ENCODE results near the gene P3R3URF. TPM values are rescaled to one million over a fixed set of nuclear protein-coding genes. Genes with fewer than 3 reads are reported as not detected.
A peak's percentile ranks its signal among the peaks of the same experiment; 100 is the strongest.

Gene P3R3URF
- total RNA-seq, 3 donors from 2014 or later: not detected

GRCh38 chr1:46134660-46135331 lies 41.5 kb downstream of the P3R3URF start:
- Histone ChIP-seq H3K4me1 (no peaks in the 10 kb centered on the region), H3K27ac (peak overlapping the region; percentile 78 to 85), H3K36me3 (no peaks in the 10 kb centered on the region), H3K4me3 (no peak overlapping the region), H3K9me3 (no peaks in the 10 kb centered on the region), H3K27me3 (no peaks in the 10 kb centered on the region)
- intact Hi-C loops (cut with DNase I; ENCODE audit: low total_unique reads): no loop called here
- TF ChIP-seq POLR2A (IDR thresholded peaks at IDR 0.05) (no peak), POLR2AphosphoS5 (IDR thresholded peaks at IDR 0.05) (peak in 1 of 3 donors; percentile 18)
- peak in 1 of 2 donors; percentile 34 for DNase-seq (ENCODE audit: low spot score in 2 of 2)

DNA sequence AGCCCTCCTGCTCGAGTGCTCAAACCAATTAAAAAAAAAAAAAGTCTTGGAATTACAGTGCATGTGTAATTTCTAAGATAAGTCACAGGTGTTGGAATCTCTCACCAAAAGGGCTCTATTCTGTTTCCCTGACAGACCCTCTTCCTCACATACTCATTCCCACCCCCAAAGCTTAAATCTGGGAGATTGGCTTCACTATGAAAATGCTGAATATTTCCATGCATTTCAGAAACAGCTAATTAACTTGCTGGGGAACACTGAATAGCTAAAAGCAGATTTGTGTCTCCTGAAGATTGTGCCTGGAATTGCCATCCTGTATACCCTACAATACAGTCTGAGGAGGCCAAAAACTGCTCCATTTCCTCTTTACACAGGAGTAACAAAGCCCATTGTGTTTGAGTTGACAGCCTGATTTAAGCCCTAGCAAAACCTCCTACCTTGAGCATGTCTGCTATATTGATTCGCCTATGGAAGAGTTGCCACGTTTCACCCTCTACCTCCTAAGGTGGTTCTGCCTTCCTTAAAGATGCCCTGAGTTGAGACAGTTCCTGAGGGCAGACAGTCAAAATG lies 42.4 kb downstream of the P3R3URF start:
- peak overlapping the region; percentile 78 to 85 for H3K27ac ChIP-seq
- H3K9me3 ChIP-seq: no peaks in the 10 kb centered on the region
- no peaks in the 10 kb centered on the region for H3K27me3 ChIP-seq
- TF ChIP-seq, protein P1, sequence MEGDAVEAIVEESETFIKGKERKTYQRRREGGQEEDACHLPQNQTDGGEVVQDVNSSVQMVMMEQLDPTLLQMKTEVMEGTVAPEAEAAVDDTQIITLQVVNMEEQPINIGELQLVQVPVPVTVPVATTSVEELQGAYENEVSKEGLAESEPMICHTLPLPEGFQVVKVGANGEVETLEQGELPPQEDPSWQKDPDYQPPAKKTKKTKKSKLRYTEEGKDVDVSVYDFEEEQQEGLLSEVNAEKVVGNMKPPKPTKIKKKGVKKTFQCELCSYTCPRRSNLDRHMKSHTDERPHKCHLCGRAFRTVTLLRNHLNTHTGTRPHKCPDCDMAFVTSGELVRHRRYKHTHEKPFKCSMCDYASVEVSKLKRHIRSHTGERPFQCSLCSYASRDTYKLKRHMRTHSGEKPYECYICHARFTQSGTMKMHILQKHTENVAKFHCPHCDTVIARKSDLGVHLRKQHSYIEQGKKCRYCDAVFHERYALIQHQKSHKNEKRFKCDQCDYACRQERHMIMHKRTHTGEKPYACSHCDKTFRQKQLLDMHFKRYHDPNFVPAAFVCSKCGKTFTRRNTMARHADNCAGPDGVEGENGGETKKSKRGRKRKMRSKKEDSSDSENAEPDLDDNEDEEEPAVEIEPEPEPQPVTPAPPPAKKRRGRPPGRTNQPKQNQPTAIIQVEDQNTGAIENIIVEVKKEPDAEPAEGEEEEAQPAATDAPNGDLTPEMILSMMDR (IDR thresholded peaks at IDR 0.05): no peak
- TF ChIP-seq POLR2AphosphoS5 (IDR thresholded peaks at IDR 0.05) (no peak), POLR2A (IDR thresholded peaks at IDR 0.05) (no peak)
- H3K36me3 ChIP-seq: no peaks in the 10 kb centered on the region
- H3K4me1 ChIP-seq: no peaks in the 10 kb centered on the region
- intact Hi-C loops (cut with DNase I; ENCODE audit: low total_unique reads): no loop called here
- no peak for DNase-seq (ENCODE audit: low spot score in 2 of 2)
- H3K4me3 ChIP-seq: peak overlapping the region; percentile 65 to 81 (median 74)

DNA sequence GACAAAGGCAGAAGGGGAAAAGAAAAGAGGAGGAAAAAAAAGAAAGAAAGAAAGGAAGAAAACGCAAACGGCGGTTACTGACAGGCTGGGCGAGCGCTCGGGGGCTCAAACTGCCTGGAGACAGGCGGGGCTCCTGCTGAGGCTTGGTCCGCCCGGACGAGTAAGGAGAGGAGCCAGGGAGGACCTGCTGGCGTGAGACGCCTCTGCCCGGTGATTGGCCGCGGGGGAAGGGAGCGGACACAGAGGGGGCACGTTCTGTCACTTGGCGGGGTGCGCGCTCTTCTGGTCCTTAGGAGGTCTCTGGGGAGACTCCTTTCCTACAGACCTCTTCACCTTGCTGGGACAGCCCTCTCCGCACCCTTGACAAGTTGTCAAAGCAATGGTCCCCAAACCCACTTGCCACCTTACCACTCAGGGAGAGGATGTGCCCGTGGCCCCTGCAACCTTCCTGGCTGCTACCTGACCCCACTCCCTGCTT lies 43.1 kb downstream of the P3R3URF start:
- DNase-seq (ENCODE audit: low spot score in 2 of 2): peak in 1 of 2 donors; percentile 55
- peak overlapping the region; percentile 65 to 81 (median 74) for H3K4me3 ChIP-seq
- H3K27ac ChIP-seq: peak overlapping the region; percentile 78 to 85
- no peaks in the 10 kb centered on the region for H3K4me1 ChIP-seq
- intact Hi-C loops (cut with DNase I; ENCODE audit: low total_unique reads): no loop called here
- H3K36me3 ChIP-seq: no peaks in the 10 kb centered on the region
- no peaks in the 10 kb centered on the region for H3K27me3 ChIP-seq
- H3K9me3 ChIP-seq: no peaks in the 10 kb centered on the region
- TF ChIP-seq, protein P1 (IDR thresholded peaks at IDR 0.05): no peak
- TF ChIP-seq POLR2A (IDR thresholded peaks at IDR 0.05) (no peak), POLR2AphosphoS5 (IDR thresholded peaks at IDR 0.05) (no peak)

- no peaks in the 10 kb centered on the region for H3K27me3 ChIP-seq
- intact Hi-C loops (cut with DNase I; ENCODE audit: low total_unique reads): no loop called here
- H3K4me3 ChIP-seq: peak within 1 kb of the TSS; percentile 65 to 81 (median 74)
- H3K27ac ChIP-seq: peak within 1 kb of the TSS; percentile 85 to 94
- no peaks in the 10 kb centered on the region for H3K36me3 ChIP-seq
- peak; percentile 97 to 98 for DNase-seq (ENCODE audit: low spot score in 2 of 2)
- TF ChIP-seq, protein P1 (IDR thresholded peaks at IDR 0.05): peak in 2 of 3 donors; percentile 20 to 44
- TF ChIP-seq POLR2A (IDR thresholded peaks at IDR 0.05) (peak; percentile 78), POLR2AphosphoS5 (IDR thresholded peaks at IDR 0.05) (peak; percentile 87 to 96 (median 92))
- H3K4me1 ChIP-seq: no peaks in the 10 kb centered on the region
- no peaks in the 10 kb centered on the region for H3K9me3 ChIP-seq
Observed at GRCh38 chr1:46132529-46133180, 43.6 kb downstream of the P3R3URF start, which contains the start of gene PIK3R3. Gene PIK3R3, minus strand, starts transcription at chr1:46132629. Its CDS starts 677 bp downstream, at chr1:46131952.

GRCh38 chr1:46131712-46132528 lies 44.4 kb downstream of the P3R3URF start:
- DNase-seq (ENCODE audit: low spot score in 2 of 2): peak in 1 of 2 donors; percentile 49
- H3K36me3 ChIP-seq: no peaks in the 10 kb centered on the region
- no peak for TF ChIP-seq POLR2AphosphoS5 (IDR thresholded peaks at IDR 0.05)
- no peak for TF ChIP-seq POLR2A (IDR thresholded peaks at IDR 0.05)
- TF ChIP-seq, protein P1 (IDR thresholded peaks at IDR 0.05): no peak
- H3K27me3 ChIP-seq: no peaks in the 10 kb centered on the region
- intact Hi-C loops (cut with DNase I; ENCODE audit: low total_unique reads): no loop called here
- H3K4me3 ChIP-seq: peak overlapping the region; percentile 65 to 81 (median 74)
- H3K4me1 ChIP-seq: no peaks in the 10 kb centered on the region
- H3K27ac ChIP-seq: peak overlapping the region; percentile 85 to 94
- no peaks in the 10 kb centered on the region for H3K9me3 ChIP-seq
